T47D (cell line): Measurements from ENCODE around the gene SLC41A3.

Experiments used
- DNase-seq, 2 experiments: peaks; one replicate each; pipeline versions ENCODE4 v3.0.0 to v3.0.0-alpha.2; 2011 to 2012; ENCODE audit warnings: low read depth in 1 of 2, low spot score in 1 of 2
- JUND ChIP-seq: IDR thresholded peaks from 2 replicates; pipeline ENCODE4 v1.6.1; 2012; ENCODE audit warnings: low read depth
- in situ Hi-C: cut with HindIII; loops from 2 replicates; pipeline ENCODE4 v1.10.0; 2016; ENCODE audit warnings: low sequenced_read_pairs, low pct_unique_long_range_greater_than_20kb

Gene SLC41A3

DNA sequence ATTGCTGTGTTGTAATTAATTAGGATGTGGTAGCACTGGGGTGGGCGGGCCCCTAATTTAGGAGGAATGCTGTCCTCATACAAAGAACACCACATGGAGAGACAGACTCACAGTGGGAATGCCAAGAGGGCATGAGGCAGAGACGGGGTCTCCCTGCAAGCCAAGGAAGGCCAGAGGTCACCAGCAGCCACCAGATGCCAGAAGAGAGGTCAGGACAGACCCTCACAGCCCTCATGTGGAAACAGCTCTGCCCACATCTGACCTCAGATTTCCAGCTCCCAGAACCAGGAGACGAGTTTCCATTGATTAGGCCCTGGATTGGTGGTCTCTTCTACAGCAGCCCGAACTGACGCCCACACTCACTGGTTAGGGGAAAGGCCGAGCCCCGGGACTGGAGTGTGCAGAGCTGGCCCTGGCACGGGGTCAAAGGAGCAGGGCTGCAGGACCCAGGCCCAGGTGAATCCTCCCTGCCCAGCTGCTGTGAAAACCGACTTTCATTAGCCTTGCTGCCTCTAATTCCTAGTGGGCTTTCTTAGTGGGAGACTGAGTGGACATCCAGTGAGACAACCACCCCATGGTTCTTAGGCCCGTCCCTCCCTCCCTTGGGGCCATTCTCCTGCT, 43.0 kb upstream of the SLC41A3 start:
- in situ Hi-C loops: no loop called here
- TF ChIP-seq JUND: no peak
- DNase-seq: no peak

GRCh38 chr3:126126286-126126685, 42.4 kb upstream of the SLC41A3 start:
- in situ Hi-C loops: no loop called here
- no peak for TF ChIP-seq JUND
- DNase-seq: no peak

- DNase-seq: no peak
- no peak for TF ChIP-seq JUND
- in situ Hi-C loops: no loop called here
These were observed 41.9 kb upstream of the SLC41A3 start for GRCh38 chr3:126125781-126126251.

DNA sequence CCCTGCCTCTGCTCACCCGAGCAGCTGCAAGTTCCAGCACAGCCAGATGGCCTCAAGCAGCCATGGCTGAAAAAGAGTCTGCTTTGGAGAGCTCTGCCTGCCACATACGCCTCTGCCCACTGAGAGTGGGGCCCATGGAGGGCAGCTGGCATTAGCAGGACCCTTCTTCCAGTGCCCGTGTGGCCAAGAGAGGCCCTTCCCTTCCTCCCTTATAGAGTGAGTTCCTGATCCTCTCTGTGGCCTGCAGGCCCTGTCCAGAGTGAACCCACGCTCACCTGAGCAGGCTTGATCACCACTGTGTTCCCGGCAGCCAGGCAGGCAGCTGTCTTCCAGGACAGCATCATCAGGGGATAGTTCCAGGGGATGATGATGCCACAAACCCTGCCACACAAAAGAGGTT, 41.4 kb upstream of the SLC41A3 start:
- DNase-seq: no peak
- in situ Hi-C loops: no loop called here
- TF ChIP-seq JUND: no peak

- in situ Hi-C loops: no loop called here
- TF ChIP-seq JUND: no peak
- no peak for DNase-seq
These were observed 41.0 kb upstream of the SLC41A3 start for GRCh38 chr3:126124896-126125295.

GRCh38 chr3:126124148-126124868, 40.4 kb upstream of the SLC41A3 start:
- DNase-seq: no peak
- TF ChIP-seq JUND: no peak
- in situ Hi-C loops: no loop called here

- no peak for DNase-seq
- in situ Hi-C loops: no loop called here
- TF ChIP-seq JUND: no peak
These were observed 37.7 kb upstream of the SLC41A3 start for GRCh38 chr3:126121632-126122031.

DNA sequence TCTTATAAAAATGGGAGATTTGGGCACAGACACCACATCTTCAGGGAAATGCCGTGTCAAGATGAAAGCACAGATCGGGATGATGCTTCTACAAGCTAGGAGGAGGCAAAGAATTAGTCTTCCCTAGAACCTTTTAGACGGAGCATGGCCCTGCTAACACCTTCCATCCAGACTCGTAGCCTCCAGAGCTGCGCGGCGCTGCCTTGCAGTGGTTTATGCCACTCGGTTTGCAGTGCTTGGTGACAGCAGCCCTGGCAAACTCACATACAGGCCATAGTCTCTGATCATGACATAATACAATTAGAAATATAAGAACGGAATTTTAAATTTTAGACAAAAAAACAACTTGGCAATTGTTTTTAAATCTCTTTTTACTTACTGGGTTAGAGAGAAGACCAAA, 37.1 kb upstream of the SLC41A3 start:
- in situ Hi-C loops: no loop called here
- DNase-seq: no peak
- TF ChIP-seq JUND: no peak

- DNase-seq: no peak
- in situ Hi-C loops: no loop called here
- TF ChIP-seq JUND: no peak
These were observed 36.1 kb upstream of the SLC41A3 start for GRCh38 chr3:126119976-126120375.

- DNase-seq: peak in 1 of 2 experiments; percentile 16
- TF ChIP-seq JUND: no peak
- in situ Hi-C loops: no loop called here
These were observed 35.2 kb upstream of the SLC41A3 start for GRCh38 chr3:126119008-126119675.

GRCh38 chr3:126118591-126118990, 34.7 kb upstream of the SLC41A3 start:
- no peak for TF ChIP-seq JUND
- no peak for DNase-seq
- in situ Hi-C loops: no loop called here

DNA sequence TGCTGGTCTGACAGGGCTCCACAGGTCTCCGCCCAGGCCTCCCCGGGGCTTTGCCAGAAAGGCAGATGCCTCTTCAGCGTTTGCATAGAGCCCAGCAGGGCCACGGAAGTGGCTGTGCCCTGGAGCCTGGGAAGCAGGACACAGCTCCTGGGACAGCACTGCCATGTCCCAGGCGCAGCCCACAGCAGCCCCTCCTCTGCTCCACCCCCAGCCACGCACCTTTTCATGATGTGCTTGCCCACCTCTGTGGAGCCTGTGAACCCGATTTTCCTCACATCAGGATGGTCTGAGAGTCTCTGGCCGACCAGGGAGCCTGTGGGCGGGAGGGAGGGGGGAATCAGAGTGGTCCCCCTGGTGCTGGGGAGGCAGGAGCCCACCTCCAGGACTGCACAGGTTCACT, 33.9 kb upstream of the SLC41A3 start:
- no peak for TF ChIP-seq JUND
- in situ Hi-C loops: no loop called here
- no peak for DNase-seq

GRCh38 chr3:126117212-126117611, 33.3 kb upstream of the SLC41A3 start:
- no peak for DNase-seq
- in situ Hi-C loops: no loop called here
- TF ChIP-seq JUND: no peak
